PC-3 (cell line): ENCODE measurements around the gene TRIM60.
"Not testable (repeated sequence)": the region's sequence is repeated elsewhere in the genome, so short reads cannot be mapped to it uniquely, and the experiment has no call there.

Source experiments
- EZH2 ChIP-seq: fragments of 300-600 bp; sonication (generic); IDR thresholded peaks from one replicate; pipeline ENCODE4 v1.6.1; 2017; ENCODE audit warnings: antibody characterized with exemption, mild to moderate bottlenecking, low read length; ENCODE audit not compliant: unreplicated experiment
- EZH2phosphoT487 ChIP-seq: fragments of 300-600 bp; sonication (generic); IDR thresholded peaks from 2 replicates; pipeline ENCODE4 v1.6.1; 2018; ENCODE audit warnings: mild to moderate bottlenecking, antibody characterized with exemption, low read length, borderline replicate concordance
- TF ChIP-seq, protein P1 (sequence below): fragments of 300-600 bp; sonication (generic); conservative IDR thresholded peaks from 2 replicates; pipeline ENCODE4 v1.5.1; 2017; ENCODE audit warnings: antibody characterized with exemption, low read depth, mild to moderate bottlenecking, low read length

GRCh38 chr4:165084787-165085186 lies 53.0 kb downstream of the TRIM60 start:
- not testable (repeated sequence) for TF ChIP-seq EZH2phosphoT487, EZH2
- TF ChIP-seq, protein P1, sequence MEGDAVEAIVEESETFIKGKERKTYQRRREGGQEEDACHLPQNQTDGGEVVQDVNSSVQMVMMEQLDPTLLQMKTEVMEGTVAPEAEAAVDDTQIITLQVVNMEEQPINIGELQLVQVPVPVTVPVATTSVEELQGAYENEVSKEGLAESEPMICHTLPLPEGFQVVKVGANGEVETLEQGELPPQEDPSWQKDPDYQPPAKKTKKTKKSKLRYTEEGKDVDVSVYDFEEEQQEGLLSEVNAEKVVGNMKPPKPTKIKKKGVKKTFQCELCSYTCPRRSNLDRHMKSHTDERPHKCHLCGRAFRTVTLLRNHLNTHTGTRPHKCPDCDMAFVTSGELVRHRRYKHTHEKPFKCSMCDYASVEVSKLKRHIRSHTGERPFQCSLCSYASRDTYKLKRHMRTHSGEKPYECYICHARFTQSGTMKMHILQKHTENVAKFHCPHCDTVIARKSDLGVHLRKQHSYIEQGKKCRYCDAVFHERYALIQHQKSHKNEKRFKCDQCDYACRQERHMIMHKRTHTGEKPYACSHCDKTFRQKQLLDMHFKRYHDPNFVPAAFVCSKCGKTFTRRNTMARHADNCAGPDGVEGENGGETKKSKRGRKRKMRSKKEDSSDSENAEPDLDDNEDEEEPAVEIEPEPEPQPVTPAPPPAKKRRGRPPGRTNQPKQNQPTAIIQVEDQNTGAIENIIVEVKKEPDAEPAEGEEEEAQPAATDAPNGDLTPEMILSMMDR: not testable (repeated sequence)
